NCI-H1694 treated with DMSO at 0.1 percent for 48 hours (cell line): Measurements from ENCODE around the gene GNB1.
"Not testable (repeated sequence)": the region's sequence is repeated elsewhere in the genome, so short reads cannot be mapped to it uniquely, and the experiment has no call there.

Source experiments
- DNase-seq: peaks from one replicate; lab custom pipeline; 2025; lab: John Stamatoyannopoulos, UW

The GNB1 gene

DNA sequence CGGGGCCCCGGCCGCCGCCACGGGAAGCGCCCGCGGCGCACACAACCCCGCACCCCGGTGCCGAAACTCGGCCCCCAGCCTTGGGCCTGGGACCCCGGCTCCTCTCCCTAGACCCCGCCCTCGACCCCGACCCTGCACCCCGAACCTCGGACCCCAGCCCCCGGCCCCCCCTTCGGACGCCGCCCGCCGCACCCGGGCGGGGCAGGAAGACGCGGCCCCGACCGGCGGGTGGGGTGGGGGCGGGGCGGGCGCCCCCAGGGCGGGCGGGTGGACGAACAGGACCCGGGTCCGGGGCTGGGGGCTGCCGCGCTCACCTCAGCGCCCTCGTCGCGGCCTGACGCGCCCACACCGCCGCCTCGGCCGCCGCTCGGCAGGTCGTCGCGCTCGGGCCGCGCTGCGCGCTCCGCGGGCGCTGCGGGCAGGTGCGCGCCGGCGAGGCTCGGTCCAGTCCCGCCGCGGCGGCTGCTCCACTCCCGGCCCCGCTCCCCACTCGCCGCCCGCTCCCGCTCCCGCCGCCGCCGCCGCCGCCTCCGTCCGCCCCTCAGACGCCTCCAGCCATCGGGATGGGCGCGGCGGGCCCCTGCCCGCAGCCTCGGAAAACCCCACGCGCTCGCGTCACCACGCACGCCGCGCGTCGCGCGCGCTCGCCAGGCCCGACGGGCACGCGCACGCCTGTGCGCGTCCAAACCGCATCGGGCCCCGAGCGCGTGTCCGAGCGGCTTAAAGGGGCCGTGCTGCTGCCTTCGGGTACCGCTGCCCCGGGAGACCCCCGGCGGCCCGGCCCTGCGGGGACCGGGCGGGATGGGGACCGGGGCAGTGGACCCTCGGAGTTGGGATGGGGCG lies at the start of gene GNB1:
TSS of gene GNB1 (minus strand) at position 582 of the 843 bp plus-strand sequence. CDS start 65,634 bp downstream, outside the sequence.
- DNase-seq: peak; percentile 50

- DNase-seq: no peak
Measured at GRCh38 chr1:1940123-1940425, 49.2 kb upstream of the GNB1 start.

DNA sequence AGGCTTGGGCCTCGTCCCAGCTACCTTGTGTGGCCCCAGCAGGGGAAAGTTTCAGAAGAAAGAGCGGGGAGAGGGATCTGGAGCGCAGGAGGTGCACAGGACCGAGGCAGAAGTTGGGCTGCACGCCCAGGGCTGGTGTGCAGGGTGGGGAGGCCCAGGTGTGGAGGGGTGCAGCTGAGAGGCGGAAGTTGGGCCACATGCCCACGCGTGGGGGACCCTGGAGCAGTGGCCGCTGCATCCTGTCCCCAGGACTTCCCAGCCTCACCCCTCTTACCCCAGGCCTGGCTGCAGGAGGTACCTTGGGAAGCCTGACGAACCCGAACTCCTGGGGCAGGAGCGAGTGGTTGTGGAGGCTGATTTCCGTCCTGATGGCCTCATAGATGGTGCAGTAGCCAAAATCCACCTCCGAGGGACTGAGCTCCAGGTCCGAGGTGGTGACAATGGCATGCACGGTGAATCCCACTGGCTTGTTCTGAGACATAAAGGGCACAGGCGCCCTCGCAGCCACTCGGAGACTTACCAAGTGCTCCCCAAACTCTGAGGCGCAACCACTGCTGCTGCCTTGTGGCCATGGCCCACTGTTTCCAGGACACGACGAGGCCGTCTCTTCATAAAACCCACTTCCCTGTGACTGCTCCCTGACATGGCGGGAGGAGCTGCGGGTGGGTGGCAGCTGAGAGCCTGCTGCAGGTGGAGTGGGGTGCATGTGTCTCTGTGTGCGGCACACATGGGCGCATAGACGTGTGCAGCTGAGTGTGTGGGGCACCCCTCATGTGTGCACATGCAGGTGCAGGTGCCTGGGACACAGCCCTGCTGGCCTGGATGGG lies 48.6 kb upstream of the GNB1 start:
- DNase-seq: no peak

- no peak for DNase-seq
Measured at GRCh38 chr1:1938613-1939295, 47.9 kb upstream of the GNB1 start.

DNA sequence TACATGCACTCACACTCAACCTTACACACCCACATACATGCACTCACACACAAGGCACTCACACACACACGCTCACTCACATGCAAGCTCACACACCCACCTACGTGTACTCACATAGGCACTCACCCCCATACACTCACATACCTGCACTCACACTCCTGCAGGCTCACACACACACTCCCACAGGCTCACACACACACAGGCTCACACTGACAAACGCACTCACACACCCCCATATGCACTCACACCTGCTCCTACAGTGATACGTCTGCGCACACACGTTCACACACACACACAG lies 47.3 kb upstream of the GNB1 start:
- no peak for DNase-seq

DNA sequence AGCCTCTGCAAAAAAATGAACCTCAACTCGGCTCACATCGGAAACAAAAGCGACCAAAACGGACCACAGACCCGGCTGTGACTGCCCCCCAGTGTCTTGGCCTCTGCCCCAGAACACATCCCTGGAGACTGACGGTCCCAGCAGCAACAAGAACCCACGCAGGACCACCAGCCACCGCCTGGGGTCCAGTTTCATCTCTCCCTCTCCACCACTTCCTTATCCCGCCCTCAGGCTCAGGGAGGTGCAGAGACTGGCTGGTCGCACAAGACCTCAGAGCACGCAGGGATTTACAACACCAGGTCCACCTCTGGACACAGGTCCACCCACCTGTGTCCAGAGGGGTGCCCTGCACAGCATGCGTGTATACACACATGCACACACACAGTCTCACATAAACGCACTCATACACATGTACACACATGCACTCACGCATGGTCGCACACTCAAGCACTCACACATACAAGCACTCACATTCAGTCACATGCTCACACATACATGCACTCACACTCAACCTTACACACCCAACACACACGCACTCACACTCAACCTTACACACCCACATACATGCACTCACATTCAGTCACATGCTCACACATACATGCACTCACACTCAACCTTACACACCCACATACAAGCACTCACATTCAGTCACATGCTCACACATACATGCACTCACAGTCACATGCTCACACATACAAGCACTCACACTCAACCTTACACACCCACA lies 46.8 kb upstream of the GNB1 start:
- no peak for DNase-seq

DNA sequence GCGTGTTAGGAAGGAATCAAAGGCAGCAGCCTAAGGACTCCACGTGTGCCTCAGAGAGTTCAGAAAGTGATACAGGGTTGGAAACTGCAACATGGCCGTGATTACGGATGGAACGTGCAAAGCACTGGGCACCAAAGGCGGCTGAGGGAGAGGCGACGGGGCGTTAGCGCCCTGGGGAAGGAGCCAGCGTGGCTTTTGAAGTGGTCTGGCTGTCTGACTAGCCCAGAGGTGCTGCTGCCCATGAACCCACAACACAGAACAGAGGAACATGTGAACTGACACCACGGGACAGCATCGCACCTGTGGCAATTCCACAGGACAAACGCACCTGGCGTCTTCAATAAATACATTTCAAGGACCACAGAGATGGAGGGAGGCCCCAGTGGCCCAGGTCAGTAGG lies 46.2 kb upstream of the GNB1 start:
- DNase-seq: no peak

DNA sequence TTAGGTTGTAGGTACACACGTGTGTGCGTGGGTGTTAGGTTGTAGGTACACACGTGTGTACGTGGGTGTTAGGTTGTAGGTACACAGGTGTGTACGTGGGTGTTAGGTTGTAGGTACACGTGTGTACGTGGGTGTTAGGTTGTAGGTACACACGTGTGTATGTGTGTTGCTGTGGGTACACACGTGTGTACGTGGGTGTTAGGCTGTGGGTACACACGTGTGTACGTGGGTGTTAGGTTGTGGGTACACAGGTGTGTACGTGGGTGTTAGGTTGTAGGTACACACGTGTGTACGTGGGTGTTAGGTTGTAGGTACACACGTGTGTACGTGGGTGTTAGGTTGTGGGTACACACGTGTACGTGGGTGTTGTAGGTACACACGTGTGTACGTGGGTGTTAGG lies 44.0 kb upstream of the GNB1 start:
- not testable (repeated sequence) for DNase-seq

DNA sequence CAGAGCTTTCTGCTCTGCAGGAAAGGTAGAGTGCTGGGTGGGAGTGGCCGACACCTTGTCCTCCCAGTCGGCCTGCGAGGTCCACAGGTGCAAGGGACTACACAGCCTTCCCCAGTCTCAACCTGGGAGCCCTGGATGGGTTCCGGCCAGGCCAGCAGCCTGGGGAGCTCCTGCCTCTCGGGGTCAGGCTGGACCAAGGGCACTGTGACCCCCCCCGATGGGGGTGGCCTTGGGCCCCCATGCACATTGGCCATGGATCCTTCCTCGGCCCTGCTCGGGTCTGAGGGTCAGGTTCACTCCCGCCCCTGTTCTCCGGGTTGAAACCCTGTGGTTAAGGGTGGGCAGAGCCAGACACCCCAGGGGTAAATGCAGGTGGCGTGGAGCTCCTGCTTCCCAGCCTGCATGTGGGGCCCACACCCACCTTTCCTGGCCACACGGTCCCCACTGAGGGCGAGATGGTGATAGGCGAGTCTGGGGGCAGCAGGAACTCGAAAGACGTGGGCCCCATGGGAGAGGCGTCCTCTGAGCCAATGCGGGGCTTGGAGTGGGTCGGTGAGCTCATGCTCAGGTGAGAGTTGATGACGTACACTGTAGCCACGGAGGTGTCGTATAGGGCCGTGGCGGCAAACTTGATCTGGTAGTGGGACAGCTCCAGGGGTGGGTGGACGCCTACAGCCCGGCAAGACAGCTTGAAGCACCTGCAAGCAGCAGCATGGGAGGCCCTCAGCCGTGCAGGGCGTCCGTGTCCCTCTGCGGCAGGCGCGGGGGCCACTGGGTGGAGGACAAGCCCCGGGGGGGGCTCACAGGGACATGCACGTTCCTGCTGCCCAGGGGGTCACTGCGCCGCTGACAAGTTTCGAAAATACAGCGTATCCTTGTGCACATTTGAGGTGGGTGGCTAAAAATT lies 39.0 kb upstream of the GNB1 start:
- DNase-seq: no peak

DNA sequence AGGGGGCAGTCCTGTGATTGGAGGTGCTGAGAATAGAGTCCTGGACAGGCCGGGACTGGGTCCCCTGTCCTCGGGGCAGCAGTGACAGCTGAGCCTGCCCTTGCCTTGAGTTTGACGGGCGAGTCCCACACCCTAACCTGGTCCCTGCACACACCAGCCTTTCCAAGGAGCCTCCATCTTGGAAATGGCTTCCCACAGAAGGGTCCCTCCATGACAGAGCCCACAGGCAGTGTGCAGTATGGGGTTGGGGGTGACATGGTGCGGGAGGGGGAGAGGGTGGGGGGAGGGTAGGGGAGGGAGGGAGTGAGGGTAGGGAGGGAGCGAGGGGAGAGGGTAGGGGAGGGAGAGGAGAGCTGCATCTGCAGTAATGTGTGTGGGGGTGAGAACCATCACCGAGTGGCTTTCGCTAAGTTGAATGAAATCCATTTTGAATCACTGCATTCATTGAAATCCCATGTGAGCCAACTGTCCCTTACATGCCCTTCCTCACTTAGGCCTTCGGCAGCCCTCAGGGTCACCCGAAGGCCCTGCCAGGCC lies 38.3 kb upstream of the GNB1 start:
- DNase-seq: no peak

DNA sequence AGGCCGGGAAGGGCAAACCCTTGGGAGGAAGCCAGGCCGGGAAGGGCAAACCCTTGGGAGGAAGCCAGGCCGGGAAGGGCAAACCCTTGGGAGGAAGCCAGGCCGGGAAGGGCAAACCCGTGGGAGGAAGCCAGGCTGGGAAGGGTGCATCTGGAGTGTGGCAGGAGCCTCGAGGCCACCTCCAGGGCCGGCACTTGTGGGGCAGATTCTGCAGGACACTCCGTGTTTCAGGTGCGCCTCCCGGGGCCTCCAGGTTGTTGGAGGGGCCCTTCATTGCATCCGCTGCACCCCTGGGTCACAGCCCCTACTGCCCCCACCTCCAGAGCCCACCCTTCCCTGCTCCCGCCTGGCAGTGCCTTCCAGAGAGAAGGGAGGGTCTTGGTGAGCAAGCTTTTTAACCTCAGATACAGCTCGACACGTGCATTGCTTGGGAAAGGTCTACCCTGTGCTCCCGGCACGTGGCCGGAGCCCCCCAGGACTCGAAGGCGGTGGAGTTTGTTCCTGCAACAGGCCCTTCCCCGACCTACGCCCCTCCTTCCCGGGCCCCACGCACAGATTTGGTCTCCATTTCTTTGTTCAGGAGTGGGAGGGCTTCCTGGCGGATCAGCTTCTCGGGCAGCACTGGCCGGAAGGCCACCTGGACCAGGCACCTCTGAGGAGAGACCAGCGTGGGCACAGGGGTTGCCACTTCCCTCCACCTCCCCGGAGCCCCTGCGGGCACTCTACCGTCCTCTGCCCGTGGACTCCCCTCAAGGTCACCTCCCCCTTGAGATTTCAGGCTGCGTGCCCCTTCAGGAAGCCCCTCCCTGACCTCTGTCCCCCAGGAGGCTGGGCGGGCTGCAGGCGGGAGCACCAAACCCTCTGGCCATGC lies 37.6 kb upstream of the GNB1 start:
- no peak for DNase-seq

GRCh38 chr1:1927751-1928150 lies 36.9 kb upstream of the GNB1 start:
- DNase-seq: no peak

DNA sequence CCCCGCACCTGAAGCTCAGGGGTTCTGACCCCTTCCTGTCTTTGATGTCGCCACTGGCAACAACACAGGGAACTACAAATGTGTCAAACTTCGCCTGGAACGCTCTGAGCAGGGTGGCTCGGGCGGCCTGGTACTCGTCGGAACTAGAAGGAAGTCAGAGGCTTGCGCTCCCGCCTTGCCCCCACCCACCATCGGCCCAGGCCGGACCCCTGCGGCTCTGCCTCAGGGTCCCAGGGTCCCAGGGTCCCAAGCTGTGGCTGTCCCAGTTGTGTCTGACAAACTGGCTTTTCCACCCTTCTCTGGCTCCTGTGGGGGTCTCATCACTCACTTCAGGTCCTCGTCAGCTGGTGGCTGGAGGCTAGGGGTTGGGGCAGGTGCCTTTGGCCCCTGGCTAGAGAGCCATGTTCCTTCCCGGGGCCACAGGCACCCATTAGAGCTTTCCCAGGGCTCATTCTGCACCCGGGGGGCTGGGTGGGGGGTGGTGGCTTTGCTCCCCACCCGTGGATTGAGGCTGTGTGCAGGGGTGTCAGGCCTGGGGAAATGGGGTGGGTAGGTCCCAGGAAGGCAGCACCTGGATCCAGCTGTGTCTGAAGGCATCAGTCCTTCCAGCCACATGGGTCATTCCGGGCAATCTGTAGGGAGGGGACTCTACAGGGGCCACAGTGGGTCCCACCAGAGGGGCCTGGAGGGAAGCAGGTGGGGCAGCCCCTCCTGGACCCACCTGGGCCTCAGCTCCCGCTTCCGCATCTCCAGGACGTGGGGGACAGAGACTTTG lies 36.2 kb upstream of the GNB1 start:
- no peak for DNase-seq

- no peak for DNase-seq
Measured at GRCh38 chr1:1926346-1926811, 35.5 kb upstream of the GNB1 start.

GRCh38 chr1:1925437-1926345 lies 34.8 kb upstream of the GNB1 start:
- DNase-seq: no peak

DNA sequence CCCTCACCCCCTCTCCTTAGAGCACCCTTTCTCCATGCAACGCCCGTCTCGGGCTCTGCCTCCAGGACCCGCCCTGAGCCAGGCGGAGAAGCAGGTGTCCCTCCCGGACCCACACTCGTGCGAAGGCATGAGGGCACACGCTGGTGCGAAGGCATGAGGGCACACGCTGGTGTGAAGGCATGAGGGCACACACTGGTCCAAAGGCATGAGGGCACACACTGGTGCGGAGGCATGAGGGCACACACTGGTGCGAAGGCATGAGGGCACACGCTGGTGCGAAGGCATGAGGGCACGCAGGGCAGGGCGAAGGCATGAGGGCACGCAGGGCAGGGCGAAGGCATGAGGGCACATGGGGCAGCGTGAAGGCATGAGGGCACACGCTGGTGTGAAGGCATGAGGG lies 34.0 kb upstream of the GNB1 start:
- no peak for DNase-seq

DNA sequence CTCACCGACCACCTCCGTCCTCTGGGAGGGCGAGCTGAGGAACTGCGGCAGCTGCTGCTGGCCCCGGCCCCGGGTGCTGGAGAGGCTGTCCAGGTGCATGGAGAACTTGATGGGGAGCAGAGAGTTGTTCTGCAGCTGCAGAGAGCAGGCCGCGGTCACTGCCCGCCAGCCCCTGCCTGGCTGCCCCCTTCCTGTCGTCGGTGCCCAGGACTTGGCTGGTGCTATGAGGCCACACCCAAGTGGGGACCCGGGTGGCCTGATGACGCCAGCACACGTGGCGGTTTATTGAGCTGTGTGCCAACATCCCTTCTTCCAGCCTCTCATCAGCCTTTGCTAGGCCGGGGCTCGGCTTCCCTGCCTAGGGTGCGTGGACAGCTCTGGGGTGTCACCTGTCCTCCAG lies 33.5 kb upstream of the GNB1 start:
- no peak for DNase-seq
